SU-DHL-6 (cell line): ENCODE data around the gene AFF3.

Source experiments
- H2AFZ ChIP-seq: fragments of 200-600 bp; sonication (generic); 2 replicates; pipeline ENCODE4 v1.6.1; 2014; ENCODE audit warnings: low read depth, mild to moderate bottlenecking, moderate library complexity, mixed read lengths, antibody characterized with exemption, low read length; ENCODE audit not compliant: severe bottlenecking
- H3F3A ChIP-seq: fragments of 200-600 bp; shearing (Covaris generic); 2 replicates; pipeline ENCODE4 v1.6.0; 2016; ENCODE audit warnings: antibody characterized with exemption, mild to moderate bottlenecking; ENCODE audit not compliant: insufficient read depth
- H3K27ac ChIP-seq: fragments of 200-600 bp; sonication (generic); 2 replicates; pipeline ENCODE4 v1.5.1; 2016; ENCODE audit warnings: low read depth, mild to moderate bottlenecking, low read length, moderate library complexity, mixed read lengths
- H3K27me3 ChIP-seq: fragments of 200-600 bp; sonication (generic), shearing (Covaris generic); 2 replicates; pipeline ENCODE4 v1.6.0; 2014; ENCODE audit warnings: mild to moderate bottlenecking, low read length
- H3K36me3 ChIP-seq: fragments of 200-600 bp; sonication (generic); 2 replicates; pipeline ENCODE4 v1.6.1; 2014; ENCODE audit warnings: mild to moderate bottlenecking, low read length, mixed read lengths
- H3K4me2 ChIP-seq: fragments of 300-600, 200-600 bp; shearing (Covaris generic), sonication (generic); 2 replicates; pipeline ENCODE4 v1.6.0; 2014; ENCODE audit warnings: low read length, low read depth, mild to moderate bottlenecking; ENCODE audit not compliant: poor library complexity, severe bottlenecking
- H3K4me3 ChIP-seq: fragments of 200-600 bp; sonication (generic); 2 replicates; pipeline ENCODE4 v1.5.1; 2014; ENCODE audit warnings: antibody characterized with exemption, low read length, mild to moderate bottlenecking, mixed read lengths; ENCODE audit not compliant: insufficient read depth, poor library complexity, severe bottlenecking
- H3K79me2 ChIP-seq: fragments of 200-600 bp; sonication (generic); 2 replicates; pipeline ENCODE4 v1.6.1; 2014; ENCODE audit warnings: mild to moderate bottlenecking, low read length, moderate library complexity; ENCODE audit not compliant: insufficient read depth
- H3K9ac ChIP-seq: fragments of 200-600 bp; sonication (generic); 2 replicates; pipeline ENCODE4 v1.7.0; 2014; ENCODE audit warnings: mild to moderate bottlenecking, low read length
- H3K9me2 ChIP-seq: fragments of 200-600 bp; sonication (generic); replicated peaks from 2 replicates; pipeline ENCODE4 v1.6.1; 2014; ENCODE audit warnings: low read length; ENCODE audit not compliant: insufficient read depth
- H3K9me3 ChIP-seq: fragments of 200-600 bp; sonication (generic); 2 replicates; pipeline ENCODE4 v1.6.1; 2014; ENCODE audit warnings: low read length, mixed read lengths; ENCODE audit not compliant: insufficient read depth
- H4K20me1 ChIP-seq: fragments of 200-600 bp; sonication (generic); 2 replicates; pipeline ENCODE4 v1.6.1; 2014; ENCODE audit warnings: low read depth, mild to moderate bottlenecking, antibody characterized with exemption, low read length, moderate library complexity, mixed read lengths
- EZH2phosphoT487 ChIP-seq: fragments of 200-600 bp; sonication (generic), shearing (Covaris generic); conservative IDR thresholded peaks from 2 replicates; pipeline ENCODE4 v1.6.1; 2018; ENCODE audit warnings: mild to moderate bottlenecking, antibody characterized with exemption, low read length, moderate library complexity, mixed read lengths
- TF ChIP-seq, protein P1 (sequence below): fragments of 200-600 bp; sonication (generic); IDR thresholded peaks from one replicate; pipeline ENCODE4 v1.5.1; 2017; ENCODE audit warnings: antibody characterized with exemption, mild to moderate bottlenecking, low read length, moderate library complexity; ENCODE audit not compliant: insufficient read depth, poor library complexity, severe bottlenecking

AFF3 gene

DNA sequence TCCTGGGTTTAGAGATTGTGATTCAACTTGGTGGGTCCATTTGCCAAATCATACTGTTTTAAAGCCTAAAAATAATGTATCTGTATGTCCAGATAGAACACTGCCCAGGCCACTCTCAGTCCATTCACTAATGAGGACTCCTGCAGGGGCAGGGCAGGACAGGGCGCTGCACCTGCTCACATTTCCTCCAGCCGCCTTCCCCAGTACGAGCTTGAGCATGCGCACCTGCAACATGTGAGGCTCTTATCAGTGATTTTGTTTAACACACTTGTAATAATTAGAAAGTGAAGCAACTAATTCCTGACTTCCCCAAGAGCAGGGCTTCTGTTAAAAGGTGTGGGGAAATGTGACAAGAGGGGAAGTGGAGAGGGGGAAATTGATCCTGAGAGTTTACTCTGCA is 89.7 kb downstream of the AFF3 start:
- no peak overlapping the region for H3K4me2 ChIP-seq
- H3K27ac ChIP-seq = no peak overlapping the region
- no peaks in the 10 kb centered on the region for H3K9me3 ChIP-seq
- no peak overlapping the region for H3K4me3 ChIP-seq
- H3K36me3 ChIP-seq = no peaks in the 10 kb centered on the region
- H3K27me3 ChIP-seq = no peaks in the 10 kb centered on the region
- no peak for TF ChIP-seq EZH2phosphoT487
- TF ChIP-seq, protein P1, sequence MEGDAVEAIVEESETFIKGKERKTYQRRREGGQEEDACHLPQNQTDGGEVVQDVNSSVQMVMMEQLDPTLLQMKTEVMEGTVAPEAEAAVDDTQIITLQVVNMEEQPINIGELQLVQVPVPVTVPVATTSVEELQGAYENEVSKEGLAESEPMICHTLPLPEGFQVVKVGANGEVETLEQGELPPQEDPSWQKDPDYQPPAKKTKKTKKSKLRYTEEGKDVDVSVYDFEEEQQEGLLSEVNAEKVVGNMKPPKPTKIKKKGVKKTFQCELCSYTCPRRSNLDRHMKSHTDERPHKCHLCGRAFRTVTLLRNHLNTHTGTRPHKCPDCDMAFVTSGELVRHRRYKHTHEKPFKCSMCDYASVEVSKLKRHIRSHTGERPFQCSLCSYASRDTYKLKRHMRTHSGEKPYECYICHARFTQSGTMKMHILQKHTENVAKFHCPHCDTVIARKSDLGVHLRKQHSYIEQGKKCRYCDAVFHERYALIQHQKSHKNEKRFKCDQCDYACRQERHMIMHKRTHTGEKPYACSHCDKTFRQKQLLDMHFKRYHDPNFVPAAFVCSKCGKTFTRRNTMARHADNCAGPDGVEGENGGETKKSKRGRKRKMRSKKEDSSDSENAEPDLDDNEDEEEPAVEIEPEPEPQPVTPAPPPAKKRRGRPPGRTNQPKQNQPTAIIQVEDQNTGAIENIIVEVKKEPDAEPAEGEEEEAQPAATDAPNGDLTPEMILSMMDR = no peak
- no peaks in the 10 kb centered on the region for H4K20me1 ChIP-seq
- no peaks in the 10 kb centered on the region for H3K79me2 ChIP-seq
- no peak overlapping the region for H2AFZ ChIP-seq
- H3K9me2 ChIP-seq = no peaks in the 10 kb centered on the region
- no peaks in the 10 kb centered on the region for H3F3A ChIP-seq
- no peak overlapping the region for H3K9ac ChIP-seq

DNA sequence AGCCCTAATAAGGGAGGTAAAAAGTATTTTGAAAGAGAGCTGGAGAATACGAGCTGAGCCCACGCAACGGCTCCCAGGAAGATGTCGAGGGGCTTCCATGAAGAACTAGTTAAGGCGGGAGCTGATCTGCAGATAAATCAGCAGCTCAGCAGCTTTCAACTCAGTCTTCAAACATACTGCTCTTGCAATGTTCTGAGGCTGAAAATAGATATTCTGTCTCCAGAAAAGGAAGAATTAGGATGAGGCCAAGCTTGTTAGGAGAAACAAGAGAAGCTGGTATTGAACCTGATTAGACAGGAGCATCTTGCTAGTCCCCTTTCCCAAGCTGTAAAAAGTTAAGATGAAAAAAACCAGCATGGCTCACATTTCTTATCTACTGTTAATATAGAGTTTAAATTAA is 91.1 kb downstream of the AFF3 start:
- no peak for TF ChIP-seq EZH2phosphoT487
- TF ChIP-seq, protein P1 = no peak
- no peak overlapping the region for H2AFZ ChIP-seq
- H3K4me3 ChIP-seq = no peak overlapping the region
- no peaks in the 10 kb centered on the region for H3K79me2 ChIP-seq
- no peaks in the 10 kb centered on the region for H4K20me1 ChIP-seq
- H3K9me2 ChIP-seq = no peaks in the 10 kb centered on the region
- no peaks in the 10 kb centered on the region for H3K36me3 ChIP-seq
- H3K9ac ChIP-seq = no peak overlapping the region
- H3K27me3 ChIP-seq = no peaks in the 10 kb centered on the region
- no peaks in the 10 kb centered on the region for H3F3A ChIP-seq
- H3K9me3 ChIP-seq = no peaks in the 10 kb centered on the region
- H3K27ac ChIP-seq = no peak overlapping the region
- H3K4me2 ChIP-seq = no peak overlapping the region

DNA sequence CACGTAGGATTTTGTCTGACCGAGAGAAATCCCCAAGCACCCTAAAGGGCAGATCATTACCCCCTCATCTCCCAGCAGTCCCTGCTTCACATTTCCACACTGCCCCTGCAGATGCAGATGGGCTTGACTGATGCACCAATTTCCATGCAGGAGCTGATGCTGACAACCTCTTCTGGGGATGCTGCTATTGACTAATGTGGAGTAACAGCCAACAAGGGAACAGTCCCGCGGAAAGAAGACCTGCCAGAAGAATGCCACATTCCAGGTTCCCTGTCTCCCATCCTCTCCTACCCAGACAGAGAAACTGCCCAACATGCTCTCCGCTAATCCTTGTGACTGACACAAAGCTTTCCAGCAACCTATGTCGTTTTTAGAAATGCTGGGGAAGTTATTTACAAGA is 91.7 kb downstream of the AFF3 start:
- H3K4me2 ChIP-seq = no peak overlapping the region
- no peaks in the 10 kb centered on the region for H3K9me3 ChIP-seq
- no peaks in the 10 kb centered on the region for H3K79me2 ChIP-seq
- H3K27me3 ChIP-seq = no peaks in the 10 kb centered on the region
- no peak overlapping the region for H2AFZ ChIP-seq
- H3K9me2 ChIP-seq = no peaks in the 10 kb centered on the region
- H3K4me3 ChIP-seq = no peak overlapping the region
- H3K36me3 ChIP-seq = no peaks in the 10 kb centered on the region
- H3K9ac ChIP-seq = no peak overlapping the region
- no peak overlapping the region for H3K27ac ChIP-seq
- H4K20me1 ChIP-seq = no peaks in the 10 kb centered on the region
- TF ChIP-seq EZH2phosphoT487 = no peak
- TF ChIP-seq, protein P1 = no peak
- H3F3A ChIP-seq = no peaks in the 10 kb centered on the region
